Urinary bladder (tissue), 4 donors: Measurements from ENCODE around the gene CDNF. TPM values are rescaled to one million over a fixed set of nuclear protein-coding genes. Genes with fewer than 3 reads are reported as not detected.
"Not testable (repeated sequence)": the region's sequence is repeated elsewhere in the genome, so short reads cannot be mapped to it uniquely, and the experiment has no call there.

Experiments used
- DNase-seq: peaks from one replicate; pipeline ENCODE4 v3.0.0-alpha.2; 2015; ENCODE audit errors: extremely low spot score
- H3K27ac ChIP-seq: one replicate; pipeline ENCODE4 v1.5.1; 2013; ENCODE audit warnings: low read depth, mild to moderate bottlenecking, moderate library complexity
- H3K36me3 ChIP-seq: one replicate; pipeline ENCODE4 v1.6.1; 2013; ENCODE audit warnings: mild to moderate bottlenecking, moderate library complexity; ENCODE audit not compliant: insufficient read depth
- H3K4me1 ChIP-seq: one replicate; pipeline ENCODE4 v1.6.1; 2013; ENCODE audit warnings: mild to moderate bottlenecking, moderate library complexity; ENCODE audit not compliant: insufficient read depth
- H3K4me3 ChIP-seq: one replicate; pipeline ENCODE4 v1.5.1; 2013; ENCODE audit warnings: low read depth, low read length
- WGBS: extraction: QIAGEN DNeasy Blood & Tissue Kit; methylation state at CpG from one replicate; pipeline ENCODE4 v1.1.7; 2013; 5-methylcytosine and 5-hydroxymethylcytosine counted together
- polyA plus RNA-seq: library from polyadenylated mRNA; stranded (reverse); fragments of 200-250 nt; gene quantifications from one replicate; pipeline ENCODE4 v1.2.3, GENCODE V29; 2013
- total RNA-seq: library from RNA; depleted of rRNA; stranded (reverse); fragments of >200 nt; gene quantifications from one replicate; pipeline ENCODE4 v1.2.3, GENCODE V29; 2014
- donor health status: healthy with polysubstance abuse.
- donor health status: healthy.

CDNF gene
- total and polyA plus RNA-seq, 2 donors, result 0.86 to 1.9 TPM

DNA sequence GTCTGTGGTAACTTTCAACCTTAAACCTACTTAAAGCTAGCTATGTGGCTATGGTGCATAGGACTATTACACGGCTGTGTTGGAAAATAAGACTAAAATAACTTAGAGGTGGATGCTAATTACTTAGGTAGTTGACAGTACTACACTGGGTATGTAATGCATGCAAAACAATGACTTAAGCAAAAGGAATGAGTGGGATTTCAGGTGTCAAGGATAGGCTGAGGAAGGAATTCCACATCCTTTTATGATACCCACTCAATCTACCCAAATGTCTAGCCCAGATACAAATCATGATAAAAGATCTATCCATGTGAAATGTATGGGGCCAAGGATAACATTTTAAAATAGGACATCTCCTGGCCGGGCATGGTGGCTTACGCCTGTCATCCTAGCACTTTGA is 13.9 kb downstream of the CDNF start:
- Histone ChIP-seq H3K27ac (no peak overlapping the region), H3K36me3 (no peaks in the 10 kb centered on the region), H3K4me3 (no peak overlapping the region), H3K4me1 (no peaks in the 10 kb centered on the region)
- no peak for DNase-seq
- WGBS, result 92% methylated on average over 3 of the region's 3 CpGs

DNA sequence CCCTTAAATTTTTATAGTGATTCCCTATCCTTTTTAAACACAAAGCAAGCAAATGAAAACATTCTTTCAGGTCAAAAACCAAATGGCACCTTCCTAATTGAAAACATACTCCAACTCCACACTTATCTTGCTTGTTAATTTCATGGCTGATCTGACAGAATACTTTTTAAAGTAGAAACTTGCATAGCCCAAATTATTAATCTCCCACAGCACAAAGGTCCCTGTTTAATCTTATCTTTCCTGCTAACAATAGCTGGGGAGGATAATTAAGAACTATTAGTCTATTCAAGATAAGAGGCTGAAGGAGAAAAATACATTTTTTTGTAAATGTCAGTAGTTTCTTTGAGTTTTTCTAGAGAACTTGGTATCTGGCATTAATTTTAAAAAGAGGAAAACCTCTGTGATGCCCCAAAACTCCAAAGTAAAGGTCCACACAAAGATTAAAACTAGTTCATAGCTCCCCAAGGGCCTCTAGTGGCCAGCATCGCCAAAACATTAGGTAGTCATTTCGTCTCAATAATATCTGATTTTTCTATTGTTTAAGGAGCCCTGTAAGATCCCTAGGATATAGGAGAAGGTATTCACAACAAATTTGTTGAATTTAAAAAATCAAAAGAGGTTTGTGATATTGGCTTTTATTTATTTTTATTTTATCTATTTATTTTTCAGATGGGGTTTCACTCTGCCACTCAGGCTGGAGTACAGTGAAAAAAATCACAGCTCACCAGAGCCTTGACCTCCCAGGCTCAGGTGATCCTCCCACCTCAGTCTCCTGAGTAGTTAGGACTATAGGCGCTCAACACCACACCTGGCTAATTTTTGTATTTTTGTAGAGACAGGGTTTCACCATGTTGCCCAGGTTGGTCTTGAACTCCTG is 14.7 kb downstream of the CDNF start:
- H3K27ac ChIP-seq, result no peak overlapping the region
- 32% methylated on average over 3 of the region's 3 CpGs for WGBS
- no peak for DNase-seq
- no peaks in the 10 kb centered on the region for H3K4me1 ChIP-seq
- no peak overlapping the region for H3K4me3 ChIP-seq
- no peaks in the 10 kb centered on the region for H3K36me3 ChIP-seq

DNA sequence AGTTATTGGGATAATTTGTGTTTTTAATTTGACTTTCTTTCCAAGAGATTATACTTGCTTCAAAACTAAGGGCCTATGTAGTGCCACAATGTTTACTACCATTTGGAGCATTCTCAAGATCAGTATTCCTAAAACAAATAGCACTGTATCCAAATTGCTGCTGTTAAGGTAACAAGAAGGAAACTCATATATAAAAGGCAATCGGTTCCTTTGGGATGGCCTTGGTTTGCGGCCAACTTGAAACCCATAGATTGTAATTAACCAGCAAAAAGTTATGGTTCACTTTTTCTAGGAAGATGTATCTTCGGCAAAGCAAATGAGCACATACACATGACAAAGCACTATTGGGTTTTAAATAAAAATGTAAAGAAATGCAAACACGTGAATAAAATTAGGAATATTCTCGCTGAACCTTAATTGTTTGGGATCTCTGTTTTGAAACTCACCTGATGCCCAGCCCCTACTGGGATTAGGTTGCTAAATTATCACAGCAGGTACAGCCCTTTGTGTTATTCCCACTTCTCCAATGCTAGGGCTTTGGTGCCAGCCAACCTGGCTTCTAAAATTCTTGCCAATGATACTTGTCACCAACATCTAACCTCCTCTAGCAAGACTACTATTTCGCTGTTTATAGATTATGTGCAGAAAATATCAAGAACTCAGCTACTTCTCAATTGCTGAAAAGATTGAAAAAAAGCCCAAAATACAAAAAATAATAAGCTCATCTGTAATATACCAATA is 16.0 kb downstream of the CDNF start:
- H3K4me1 ChIP-seq, result no peaks in the 10 kb centered on the region
- H3K36me3 ChIP-seq, result no peaks in the 10 kb centered on the region
- H3K4me3 ChIP-seq, result no peak overlapping the region
- DNase-seq, result no peak
- WGBS, result 85% methylated on average over 6 of the region's 6 CpGs
- H3K27ac ChIP-seq, result no peak overlapping the region

DNA sequence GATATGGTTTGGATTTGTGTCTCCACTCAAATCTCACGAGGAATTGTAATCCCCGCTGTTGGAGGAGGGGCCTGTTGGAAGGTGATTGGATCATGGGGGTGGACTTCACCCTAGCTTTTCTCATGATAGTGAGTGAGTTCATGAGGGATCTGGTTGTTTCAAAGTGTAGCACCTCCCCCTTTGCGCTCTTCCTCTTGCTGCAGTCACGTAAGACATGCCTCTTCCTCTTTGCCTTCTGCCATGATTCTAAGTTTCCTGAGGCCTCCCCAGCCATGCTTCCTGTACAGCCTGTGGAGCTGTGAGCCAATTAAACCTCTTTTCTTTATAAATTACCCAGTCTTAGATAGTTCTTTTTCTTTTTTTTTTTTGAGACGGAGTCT is 17.1 kb downstream of the CDNF start:
- Histone ChIP-seq H3K36me3 (no peaks in the 10 kb centered on the region), H3K4me3 (no peak overlapping the region), H3K27ac (no peak overlapping the region), H3K4me1 (no peaks in the 10 kb centered on the region)
- 94% methylated on average over 5 of the region's 5 CpGs for WGBS
- no peak for DNase-seq

DNA sequence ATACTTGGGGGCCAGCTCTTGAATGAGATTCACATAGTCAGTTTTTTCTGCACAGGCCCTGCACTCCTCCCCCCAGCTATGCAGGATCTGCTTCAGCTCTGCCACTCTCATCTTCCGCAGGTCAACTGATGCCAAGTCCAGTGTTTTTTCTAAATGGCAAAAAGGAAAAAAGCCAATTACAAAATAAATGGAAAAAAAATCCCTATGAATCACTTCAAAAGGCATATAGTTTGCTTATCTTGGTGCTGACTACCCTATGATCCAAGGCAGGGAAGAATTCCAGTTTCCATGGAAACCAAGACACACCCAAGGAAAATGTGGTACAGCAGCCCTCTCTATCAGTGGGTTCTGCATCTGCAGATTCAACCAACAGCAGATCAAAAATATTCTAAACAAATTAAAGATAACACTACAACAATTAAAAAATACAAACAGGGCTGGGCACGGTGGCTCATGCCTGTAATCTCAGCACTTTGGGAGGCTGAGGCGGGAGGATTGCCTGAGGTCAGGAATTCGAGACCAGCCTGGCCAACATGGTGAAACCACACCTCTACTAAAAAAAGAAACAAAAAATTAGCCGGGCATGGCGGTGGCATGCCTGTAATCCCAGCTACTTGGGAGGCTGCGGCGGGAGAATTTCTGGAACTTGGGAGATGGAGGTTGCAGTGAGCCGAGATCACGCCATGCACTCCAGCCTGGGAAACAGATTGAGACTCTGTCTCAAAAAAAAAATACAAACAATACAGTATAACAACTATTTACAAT is 17.6 kb downstream of the CDNF start:
- 89% methylated on average over 10 of the region's 10 CpGs for WGBS
- Histone ChIP-seq H3K36me3 (no peaks in the 10 kb centered on the region), H3K27ac (no peak overlapping the region), H3K4me1 (no peaks in the 10 kb centered on the region), H3K4me3 (no peak overlapping the region)
- no peak for DNase-seq

DNA sequence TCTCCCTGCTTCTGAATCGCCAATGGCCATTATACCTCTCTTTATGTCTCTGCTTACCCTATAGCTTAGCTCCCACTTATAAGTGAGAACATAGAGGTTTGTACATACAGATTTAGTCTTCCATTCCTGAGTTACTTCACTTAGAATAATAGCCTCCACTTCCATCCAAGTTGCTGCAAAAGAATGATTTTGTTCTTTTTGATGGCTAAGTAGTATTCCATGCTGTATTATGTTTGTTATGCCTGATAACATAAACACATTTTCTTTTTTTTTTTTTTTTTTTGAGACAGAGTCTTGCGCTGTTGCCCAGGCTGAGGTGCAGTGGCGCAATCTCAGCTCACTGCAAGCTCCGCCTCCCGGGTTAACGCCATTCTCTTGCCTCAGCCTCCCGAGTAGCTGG is 21.1 kb downstream of the CDNF start:
- WGBS, result 95% methylated on average over 7 of the region's 7 CpGs
- DNase-seq, H3K27ac ChIP-seq, H3K4me3 ChIP-seq, H3K36me3 ChIP-seq, H3K4me1 ChIP-seq: not testable (repeated sequence)

DNA sequence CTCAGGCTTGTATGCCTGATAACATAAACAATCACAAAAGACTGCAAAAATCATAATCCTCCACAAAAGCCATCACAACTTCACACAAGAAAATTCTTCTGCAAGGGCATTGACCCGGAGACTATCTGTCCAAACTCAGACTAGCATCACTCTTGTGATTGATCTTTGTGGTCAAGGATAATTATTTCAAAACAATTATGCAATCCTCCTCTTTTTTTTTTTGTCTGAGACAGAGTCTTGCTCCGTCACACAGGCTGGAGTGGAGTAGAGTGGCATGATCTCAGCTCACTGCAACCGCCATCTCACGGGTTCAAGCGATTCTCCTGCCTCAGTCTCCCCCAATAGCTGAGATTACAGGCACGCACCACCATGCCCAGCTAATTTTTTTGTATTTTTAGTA is 22.2 kb downstream of the CDNF start:
- Histone ChIP-seq H3K36me3 (no peaks in the 10 kb centered on the region), H3K4me1 (no peaks in the 10 kb centered on the region), H3K4me3 (no peak overlapping the region), H3K27ac (no peak overlapping the region)
- DNase-seq, result no peak
- WGBS, result 91% methylated on average over 6 of the region's 6 CpGs

DNA sequence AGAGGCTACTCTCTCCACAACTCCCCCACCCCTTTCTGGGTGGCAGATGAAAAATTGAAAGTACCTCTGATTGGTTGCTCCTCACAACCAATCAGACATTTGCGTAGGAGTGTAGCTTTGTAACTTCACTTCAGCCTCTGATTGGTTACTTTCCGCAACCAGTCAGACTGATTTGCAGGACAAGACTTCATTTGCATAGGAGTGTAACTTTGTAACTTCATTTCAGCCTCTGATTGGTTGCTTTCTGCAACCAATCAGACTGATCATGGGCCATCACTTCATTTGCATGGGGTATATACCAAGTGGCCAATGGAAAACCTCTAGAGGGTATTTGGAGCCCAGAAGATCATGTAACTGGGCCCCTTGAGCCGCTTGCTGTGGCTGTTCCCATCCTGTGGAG is 25.6 kb downstream of the CDNF start:
- Histone ChIP-seq H3K36me3 (no peaks in the 10 kb centered on the region), H3K4me1 (no peaks in the 10 kb centered on the region), H3K27ac (no peak overlapping the region), H3K4me3 (no peak overlapping the region)
- DNase-seq, result no peak
- 94% methylated on average over 3 of the region's 3 CpGs for WGBS

DNA sequence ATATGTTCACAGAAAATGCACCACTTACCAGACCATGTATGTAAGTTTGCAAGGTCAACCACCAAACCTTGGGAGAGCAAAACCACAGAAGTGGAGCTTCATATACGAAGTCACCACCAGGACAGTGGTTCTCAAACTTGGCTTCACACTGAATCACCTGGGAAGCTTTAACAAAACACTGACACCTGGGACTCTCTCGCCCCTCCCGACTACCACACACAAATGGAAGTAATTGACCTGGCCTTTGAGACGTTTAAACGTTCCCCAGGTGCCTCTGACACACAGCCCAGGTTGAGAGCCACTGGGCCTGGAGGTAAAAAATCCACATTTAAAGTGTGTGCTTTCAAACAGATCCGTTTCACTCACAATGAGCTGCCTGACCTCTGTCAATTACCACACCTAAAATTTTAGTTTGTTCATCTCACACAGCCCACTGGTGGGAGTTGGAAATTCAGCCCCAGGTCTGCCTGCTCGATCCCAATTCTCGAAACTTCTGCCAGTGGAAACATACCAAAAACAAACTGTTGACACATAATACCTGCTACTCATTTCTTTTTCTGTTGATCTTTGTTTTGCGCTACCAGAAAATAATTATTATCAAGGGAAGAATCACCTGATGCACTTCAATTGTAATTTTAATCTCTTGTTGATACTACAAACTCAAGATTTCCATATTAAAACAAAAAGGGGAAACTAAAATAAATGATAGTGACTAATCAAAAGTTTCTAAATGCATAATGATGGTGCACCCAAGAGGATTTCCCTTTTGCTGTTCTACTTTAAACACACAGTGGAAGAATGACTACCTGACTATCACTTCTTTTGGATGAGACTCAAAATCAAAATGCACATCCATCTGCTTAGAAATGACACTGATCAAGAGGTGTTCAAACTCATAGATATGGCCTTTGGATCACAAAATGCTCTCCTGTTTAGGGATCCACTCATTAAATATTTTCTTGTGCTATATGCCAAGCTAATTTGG is 26.6 kb downstream of the CDNF start:
- no peak overlapping the region for H3K27ac ChIP-seq
- H3K4me1 ChIP-seq, result no peaks in the 10 kb centered on the region
- no peak for DNase-seq
- 73% methylated on average over 9 of the region's 9 CpGs for WGBS
- no peaks in the 10 kb centered on the region for H3K36me3 ChIP-seq
- no peak overlapping the region for H3K4me3 ChIP-seq

DNA sequence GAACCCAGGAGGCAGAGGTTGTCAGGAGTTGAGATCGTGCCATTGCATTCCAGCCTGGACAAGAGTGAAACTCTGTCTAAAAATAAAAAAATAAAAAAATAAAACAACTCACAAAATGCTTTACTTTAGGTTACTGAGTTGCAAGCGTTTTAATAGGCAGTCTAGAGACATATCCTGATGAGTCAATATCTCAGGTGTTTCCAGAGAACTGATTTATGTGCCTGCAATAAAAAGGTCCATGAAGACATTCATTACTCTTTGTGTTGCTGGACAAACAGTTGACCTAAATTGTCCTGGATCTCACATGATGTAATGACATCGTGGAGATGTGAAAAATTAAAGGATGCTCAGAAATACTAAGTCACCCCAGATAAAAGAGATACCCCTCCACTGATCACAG is 31.5 kb downstream of the CDNF start:
- DNase-seq, result no peak
- Histone ChIP-seq H3K27ac (no peak overlapping the region), H3K36me3 (no peaks in the 10 kb centered on the region), H3K4me3 (no peak overlapping the region), H3K4me1 (no peaks in the 10 kb centered on the region)
- 74% methylated on average over 3 of the region's 3 CpGs for WGBS

DNA sequence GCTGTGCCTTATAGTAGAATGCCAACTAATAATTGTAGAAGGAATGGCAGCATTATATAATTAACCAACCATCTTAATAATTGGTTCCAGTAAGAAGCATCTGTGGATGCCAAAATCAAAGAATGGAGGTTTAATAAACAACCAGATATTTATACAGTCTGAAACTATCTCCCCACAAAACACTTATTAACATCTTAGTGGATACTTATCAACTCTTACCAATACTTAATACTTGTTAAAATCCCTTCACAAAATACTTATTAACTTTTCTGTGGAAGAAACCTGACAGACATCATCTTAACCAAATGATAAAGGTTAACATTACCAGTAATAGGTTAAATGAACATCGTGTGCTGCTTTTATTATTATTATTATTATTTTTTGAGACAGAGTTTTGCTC is 34.0 kb downstream of the CDNF start:
- 0% methylated on average over 1 of the region's 1 CpG for WGBS
- Histone ChIP-seq H3K4me3 (no peak overlapping the region), H3K36me3 (no peaks in the 10 kb centered on the region), H3K4me1 (no peaks in the 10 kb centered on the region), H3K27ac (no peak overlapping the region)
- no peak for DNase-seq

DNA sequence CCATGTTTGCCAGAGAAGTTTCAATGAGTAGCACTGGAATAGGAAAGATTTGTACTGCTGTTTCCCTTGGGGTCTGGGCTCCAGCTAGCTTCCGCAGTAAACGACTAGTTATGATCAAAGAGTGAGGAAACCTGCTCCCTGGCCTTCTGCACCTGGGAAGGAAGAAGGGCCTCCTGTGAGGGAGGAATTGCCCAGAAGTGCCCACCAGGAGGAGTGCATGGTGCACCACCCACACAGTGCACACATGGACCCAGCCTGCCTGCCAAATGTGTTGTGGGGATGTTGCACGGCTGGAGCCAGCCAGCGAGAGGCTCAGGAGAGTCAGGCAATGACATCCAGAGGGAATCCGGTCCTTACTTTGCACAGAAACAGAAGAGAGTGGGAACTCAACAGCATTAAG is 36.1 kb downstream of the CDNF start:
- 44% methylated on average over 5 of the region's 5 CpGs for WGBS
- no peak overlapping the region for H3K4me3 ChIP-seq
- H3K27ac ChIP-seq, result no peak overlapping the region
- no peak for DNase-seq
- H3K36me3 ChIP-seq, result no peaks in the 10 kb centered on the region
- no peaks in the 10 kb centered on the region for H3K4me1 ChIP-seq

DNA sequence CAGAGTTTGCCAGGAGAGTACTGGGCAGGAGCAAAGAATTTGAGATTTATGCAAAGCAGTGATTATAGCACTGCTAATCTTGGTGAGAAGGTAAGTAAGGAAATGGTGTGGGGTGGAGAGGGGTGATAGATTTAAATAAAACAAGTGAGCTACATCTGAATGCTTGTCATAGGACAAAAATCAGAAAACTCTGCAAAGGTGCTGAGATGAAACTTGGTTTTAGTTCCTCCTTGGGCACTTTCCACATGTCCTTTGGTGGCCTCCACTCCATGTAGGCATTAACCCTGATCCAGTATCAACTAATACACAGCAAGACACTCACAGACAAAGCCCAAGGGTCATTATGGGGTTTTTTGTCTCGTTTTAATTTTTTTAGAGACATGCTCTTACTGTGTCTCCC is 37.4 kb downstream of the CDNF start:
- 51% methylated on average over 1 of the region's 1 CpG for WGBS
- no peak overlapping the region for H3K4me3 ChIP-seq
- no peak for DNase-seq
- H3K4me1 ChIP-seq, result no peaks in the 10 kb centered on the region
- H3K27ac ChIP-seq, result no peak overlapping the region
- no peaks in the 10 kb centered on the region for H3K36me3 ChIP-seq
